ENCODE results near the gene TUBGCP4.
"Not testable (repeated sequence)": the region's sequence is repeated elsewhere in the genome, so short reads cannot be mapped to it uniquely, and the experiment has no call there.

The TUBGCP4 gene

GRCh38 chr15:43370975-43371974 is at the start of gene TUBGCP4, which contains the start of gene ZSCAN29:
TUBGCP4 (plus strand) TSS chr15:43371101; CDS start chr15:43371355, 254 bp downstream.
ZSCAN29 (minus strand) TSS chr15:43371043; CDS start chr15:43369913, 1,130 bp downstream.
- DNase-seq = peak; percentile 88 to 93 (median 91)

- no peak for DNase-seq
Observed at GRCh38 chr15:43325039-43325684, 45.7 kb upstream of the TUBGCP4 start.

- DNase-seq = no peak
Observed at GRCh38 chr15:43329217-43329959, 41.5 kb upstream of the TUBGCP4 start.

GRCh38 chr15:43329960-43330779 is 40.7 kb upstream of the TUBGCP4 start, which contains the start of gene LCMT2:
LCMT2 (minus strand) TSS chr15:43330573; CDS start chr15:43330489, 84 bp downstream.
- peak; percentile 93 to 95 (median 94) for DNase-seq

GRCh38 chr15:43330780-43331087 is 40.2 kb upstream of the TUBGCP4 start:
- no peak for DNase-seq

GRCh38 chr15:43346305-43346704 is 24.6 kb upstream of the TUBGCP4 start:
- no peak for DNase-seq

- no peak for DNase-seq
Observed at GRCh38 chr15:43347114-43347513, 23.8 kb upstream of the TUBGCP4 start.

GRCh38 chr15:43352693-43353382 is 18.1 kb upstream of the TUBGCP4 start:
- DNase-seq = no peak

GRCh38 chr15:43360821-43361220 is 10.1 kb upstream of the TUBGCP4 start:
- DNase-seq = no peak

GRCh38 chr15:43361313-43361903 is 9.5 kb upstream of the TUBGCP4 start:
- no peak for DNase-seq

- DNase-seq = peak in 2 of 3 donors; percentile 12 to 17
Observed at GRCh38 chr15:43370310-43370974, 459 bp upstream of the TUBGCP4 start.

GRCh38 chr15:43376017-43376705 is 5.3 kb downstream of the TUBGCP4 start:
- DNase-seq = peak; percentile 43 to 50 (median 47)

- DNase-seq = no peak
Observed at GRCh38 chr15:43378601-43379000, 7.7 kb downstream of the TUBGCP4 start.

- no peak for DNase-seq
Observed at GRCh38 chr15:43382310-43382709, 11.4 kb downstream of the TUBGCP4 start.

- no peak for DNase-seq
Observed at GRCh38 chr15:43383070-43383469, 12.2 kb downstream of the TUBGCP4 start.

GRCh38 chr15:43390723-43391122 is 19.8 kb downstream of the TUBGCP4 start:
- peak in 2 of 3 donors; percentile 5 to 13 for DNase-seq

- DNase-seq = not testable (repeated sequence)
Observed at GRCh38 chr15:43393592-43393991, 22.7 kb downstream of the TUBGCP4 start.

- DNase-seq = no peak
Observed at GRCh38 chr15:43402255-43402654, 31.4 kb downstream of the TUBGCP4 start.

- no peak for DNase-seq
Observed at GRCh38 chr15:43403616-43404015, 32.7 kb downstream of the TUBGCP4 start.

- DNase-seq = no peak
Observed at GRCh38 chr15:43404130-43404529, 33.2 kb downstream of the TUBGCP4 start.

All from suppressor macrophage treated with lipopolysaccharide for 1 hour (primary cell).